Activated naive CD4-positive, alpha-beta T cell treated with anti-CD3 and anti-CD28 coated beads, Interleukin-2, amount 50 U/mL, for 16 hours (primary cell): ENCODE measurements around the gene LRP1B.

Experiments
- DNase-seq: peaks from one replicate; pipeline ENCODE4 v3.0.0-alpha.2; 2020

LRP1B gene

GRCh38 chr2:140262908-140263307 lies 1867.9 kb downstream of the LRP1B start:
- DNase-seq: no peak

- no peak for DNase-seq
Measured at GRCh38 chr2:140257692-140258300, 1873.0 kb downstream of the LRP1B start.

- no peak for DNase-seq
Measured at GRCh38 chr2:140256080-140256479, 1874.7 kb downstream of the LRP1B start.

- no peak for DNase-seq
Measured at GRCh38 chr2:140249821-140250220, 1881.0 kb downstream of the LRP1B start.

- no peak for DNase-seq
Measured at GRCh38 chr2:140248623-140249022, 1882.2 kb downstream of the LRP1B start.

GRCh38 chr2:140247451-140248195 lies 1883.2 kb downstream of the LRP1B start:
- DNase-seq: no peak

- DNase-seq: no peak
Measured at GRCh38 chr2:140246957-140247356, 1883.9 kb downstream of the LRP1B start.

GRCh38 chr2:140246058-140246457 lies 1884.8 kb downstream of the LRP1B start:
- no peak for DNase-seq

GRCh38 chr2:140242889-140243288 lies 1887.9 kb downstream of the LRP1B start:
- no peak for DNase-seq

GRCh38 chr2:140234116-140234515 lies 1896.7 kb downstream of the LRP1B start:
- DNase-seq: no peak

- DNase-seq: no peak
Measured at GRCh38 chr2:140210963-140211362, 1919.9 kb downstream of the LRP1B start.

- no peak for DNase-seq
Measured at GRCh38 chr2:140205093-140205492, 1925.7 kb downstream of the LRP1B start.

GRCh38 chr2:140203347-140203746 lies 1927.5 kb downstream of the LRP1B start:
- no peak for DNase-seq

- no peak for DNase-seq
Measured at GRCh38 chr2:140201572-140201971, 1929.2 kb downstream of the LRP1B start.

GRCh38 chr2:140200764-140201163 lies 1930.1 kb downstream of the LRP1B start:
- no peak for DNase-seq

GRCh38 chr2:140200307-140200706 lies 1930.5 kb downstream of the LRP1B start:
- no peak for DNase-seq

- no peak for DNase-seq
Measured at GRCh38 chr2:140199312-140199711, 1931.5 kb downstream of the LRP1B start.

GRCh38 chr2:140187086-140187485 lies 1943.7 kb downstream of the LRP1B start:
- DNase-seq: no peak

- DNase-seq: no peak
Measured at GRCh38 chr2:140186313-140186712, 1944.5 kb downstream of the LRP1B start.

GRCh38 chr2:140185076-140185475 lies 1945.7 kb downstream of the LRP1B start:
- DNase-seq: no peak

- DNase-seq: no peak
Measured at GRCh38 chr2:140183056-140183765, 1947.6 kb downstream of the LRP1B start.
